ENCODE results near the gene CHCHD10. TPM values are rescaled to one million over a fixed set of nuclear protein-coding genes. Genes with fewer than 3 reads are reported as not detected.

CHCHD10 gene
- total and polyA plus RNA-seq, 2 of the 13 experiments (the other 11 are each of a cell fraction or from before 2014, with no cell fraction given), result 37.0 to 62.8 TPM

- TF ChIP-seq GATAD2A (CRISPR knock-in tag; IDR thresholded peaks at IDR 0.05) (peak; percentile 60), ZBTB37 (CRISPR knock-in tag; IDR thresholded peaks at IDR 0.05) (peak; percentile 66; the same call in 1 of the 2 replicates), NKX3-1 (CRISPR knock-in tag; IDR thresholded peaks at IDR 0.05) (peak; percentile 78; the same call in 1 of the 2 replicates), ZFAT (CRISPR knock-in tag; conservative IDR thresholded peaks at IDR 0.05) (0 out of 2 replicates have a peak, but pooled peaks have one; percentile 40), SP4 (CRISPR knock-in tag; IDR thresholded peaks at IDR 0.05) (peak; percentile 68), SAFB2 (CRISPR knock-in tag; IDR thresholded peaks at IDR 0.05; ENCODE audit: borderline replicate concordance, low read depth) (peak; percentile 56; the same call in 1 of the 2 replicates), CREM (IDR thresholded peaks at IDR 0.05) (peak; percentile 95), CREM (CRISPR knock-in tag; IDR thresholded peaks at IDR 0.05) (peak; percentile 70; the same call in 1 of the 2 replicates), IRX3 (CRISPR knock-in tag; IDR thresholded peaks at IDR 0.05; ENCODE audit: borderline replicate concordance, low read depth) (peak; percentile 57; the same call in 1 of the 2 replicates), ZBTB43 (CRISPR knock-in tag; conservative IDR thresholded peaks at IDR 0.05) (0 out of 2 replicates have a peak, but pooled peaks have one; percentile 47), ARHGAP35 (CRISPR knock-in tag; IDR thresholded peaks at IDR 0.05; ENCODE audit: borderline replicate concordance) (peak; percentile 41; the same call in 1 of the 2 replicates), CREB3 (CRISPR knock-in tag; IDR thresholded peaks at IDR 0.05) (0 out of 2 replicates have a peak, but pooled peaks have one; percentile 37), ZFP36L1 (CRISPR knock-in tag; IDR thresholded peaks at IDR 0.05) (peak; percentile 69; the same call in 1 of the 2 replicates), ZNF235 (CRISPR knock-in tag; IDR thresholded peaks at IDR 0.05; ENCODE audit: borderline replicate concordance) (peak; percentile 84; the same call in 1 of the 2 replicates), ERF (CRISPR knock-in tag; IDR thresholded peaks at IDR 0.05) (peak; percentile 64; the same call in 1 of the 2 replicates), KDM3A (CRISPR knock-in tag; IDR thresholded peaks at IDR 0.05; ENCODE audit: low read depth) (peak; percentile 58; the same call in 1 of the 2 replicates), KDM5A (IDR thresholded peaks at IDR 0.05; ENCODE audit: borderline replicate concordance, low read length) (peak; percentile 54; the same call in 1 of the 2 replicates), JARID2 (CRISPR knock-in tag; IDR thresholded peaks at IDR 0.05; ENCODE audit: insufficient replicate concordance) (no peak), KLF9 (CRISPR knock-in tag; IDR thresholded peaks at IDR 0.05; ENCODE audit: low read depth) (no peak), ZNF792 (CRISPR knock-in tag; IDR thresholded peaks at IDR 0.05) (peak; percentile 49; the same call in 1 of the 2 replicates), SP1 (IDR thresholded peaks at IDR 0.05) (no peak), SP1 (CRISPR knock-in tag; IDR thresholded peaks at IDR 0.05) (peak; percentile 53; the same call in 1 of the 2 replicates)
- TF ChIP-seq, protein P1, sequence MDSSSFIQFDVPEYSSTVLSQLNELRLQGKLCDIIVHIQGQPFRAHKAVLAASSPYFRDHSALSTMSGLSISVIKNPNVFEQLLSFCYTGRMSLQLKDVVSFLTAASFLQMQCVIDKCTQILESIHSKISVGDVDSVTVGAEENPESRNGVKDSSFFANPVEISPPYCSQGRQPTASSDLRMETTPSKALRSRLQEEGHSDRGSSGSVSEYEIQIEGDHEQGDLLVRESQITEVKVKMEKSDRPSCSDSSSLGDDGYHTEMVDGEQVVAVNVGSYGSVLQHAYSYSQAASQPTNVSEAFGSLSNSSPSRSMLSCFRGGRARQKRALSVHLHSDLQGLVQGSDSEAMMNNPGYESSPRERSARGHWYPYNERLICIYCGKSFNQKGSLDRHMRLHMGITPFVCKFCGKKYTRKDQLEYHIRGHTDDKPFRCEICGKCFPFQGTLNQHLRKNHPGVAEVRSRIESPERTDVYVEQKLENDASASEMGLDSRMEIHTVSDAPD (CRISPR knock-in tag; IDR thresholded peaks at IDR 0.05), result peak; percentile 58; the same call in 1 of the 2 replicates
- TF ChIP-seq, protein P2, sequence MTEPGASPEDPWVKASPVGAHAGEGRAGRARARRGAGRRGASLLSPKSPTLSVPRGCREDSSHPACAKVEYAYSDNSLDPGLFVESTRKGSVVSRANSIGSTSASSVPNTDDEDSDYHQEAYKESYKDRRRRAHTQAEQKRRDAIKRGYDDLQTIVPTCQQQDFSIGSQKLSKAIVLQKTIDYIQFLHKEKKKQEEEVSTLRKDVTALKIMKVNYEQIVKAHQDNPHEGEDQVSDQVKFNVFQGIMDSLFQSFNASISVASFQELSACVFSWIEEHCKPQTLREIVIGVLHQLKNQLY (CRISPR knock-in tag; IDR thresholded peaks at IDR 0.05), result peak; percentile 37; the same call in 1 of the 2 replicates
Measured at GRCh38 chr22:23716811-23717801, 50.7 kb downstream of the CHCHD10 start (continued).
